Activated T-cell treated with anti-CD3 and anti-CD28 coated beads for 24 hours (primary cell): ENCODE measurements around the gene DIAPH3.

Source experiments
- DNase-seq: peaks from one replicate; pipeline ENCODE4 v3.0.0-alpha.2; 2020; ENCODE audit warnings: low read depth

The DIAPH3 gene

GRCh38 chr13:59710416-59710815 is 453.3 kb downstream of the DIAPH3 start:
- no peak for DNase-seq

DNA sequence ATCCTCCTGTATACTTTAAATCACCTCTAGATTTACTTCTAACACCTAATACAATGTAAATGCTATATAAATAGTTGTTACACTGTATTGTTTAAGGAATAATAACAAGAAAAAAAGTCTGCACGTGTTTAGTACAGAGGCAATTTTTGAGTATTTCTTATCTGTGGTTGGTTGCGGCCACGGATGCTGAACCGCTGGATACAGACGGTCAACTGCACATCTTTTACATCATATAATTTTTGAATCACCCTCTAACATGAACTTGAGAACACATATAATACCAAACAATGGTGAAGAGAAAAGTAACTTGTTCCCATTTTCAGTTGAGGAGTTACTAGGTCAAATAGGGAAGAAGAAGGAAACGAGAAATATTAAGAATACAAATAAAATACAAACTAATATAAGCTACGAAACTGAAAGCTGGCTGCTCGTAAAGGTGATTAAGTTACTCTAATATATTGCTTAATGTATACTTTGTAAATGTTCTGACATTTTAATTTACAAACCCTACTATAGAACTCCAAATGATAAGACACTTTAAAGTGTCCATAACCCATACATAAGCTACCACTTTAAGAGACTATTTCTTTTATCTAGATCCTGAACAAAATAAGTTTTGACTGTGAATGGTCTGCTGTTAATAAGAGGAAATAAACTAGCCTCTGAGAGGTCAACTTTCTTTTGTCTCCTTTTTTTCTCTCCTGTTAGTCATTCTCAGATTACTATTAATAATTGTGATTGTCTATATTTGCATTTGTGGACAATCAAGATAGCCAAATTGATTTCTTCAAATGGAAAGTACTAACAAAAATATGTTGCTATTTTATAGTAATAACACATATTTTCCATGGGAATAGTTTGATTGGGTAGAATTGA is 457.4 kb downstream of the DIAPH3 start:
- no peak for DNase-seq

DNA sequence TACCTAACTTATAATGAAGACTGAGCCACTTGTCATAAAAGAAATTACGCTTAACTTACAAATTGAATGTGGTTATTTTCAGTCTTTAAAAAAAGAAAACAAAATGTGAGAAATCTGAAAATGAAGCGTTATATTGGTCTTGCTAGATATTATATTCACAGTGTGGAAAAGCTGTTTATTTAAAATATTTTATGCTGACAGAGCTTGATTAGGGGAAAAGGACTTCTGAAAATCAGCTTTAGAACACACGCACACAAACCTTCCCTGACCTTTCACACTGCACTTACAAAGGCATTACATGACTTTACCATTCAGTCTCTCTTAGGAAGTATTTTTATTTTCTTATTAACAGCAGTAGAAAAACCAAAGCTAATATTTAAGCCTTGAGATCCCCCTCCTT is 461.5 kb downstream of the DIAPH3 start:
- DNase-seq: no peak

DNA sequence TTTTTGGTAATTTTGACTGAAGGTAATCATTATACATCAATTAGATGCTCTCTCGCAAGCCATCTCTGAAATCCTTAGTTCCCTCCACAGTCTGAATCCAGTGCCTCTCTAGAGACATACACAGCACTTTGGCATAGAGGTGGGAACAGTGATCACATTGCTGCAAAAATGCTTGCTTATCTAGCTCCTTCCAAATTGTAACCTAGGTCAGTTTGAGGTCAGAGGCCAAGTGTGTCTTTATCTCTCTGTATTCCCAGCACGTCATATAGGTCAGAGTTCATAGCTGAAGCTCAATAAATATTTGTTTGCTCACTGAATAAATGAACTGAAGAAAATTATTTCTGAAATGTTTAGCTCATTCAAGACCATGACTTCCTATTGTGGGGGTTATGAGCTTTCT is 462.5 kb downstream of the DIAPH3 start:
- no peak for DNase-seq

DNA sequence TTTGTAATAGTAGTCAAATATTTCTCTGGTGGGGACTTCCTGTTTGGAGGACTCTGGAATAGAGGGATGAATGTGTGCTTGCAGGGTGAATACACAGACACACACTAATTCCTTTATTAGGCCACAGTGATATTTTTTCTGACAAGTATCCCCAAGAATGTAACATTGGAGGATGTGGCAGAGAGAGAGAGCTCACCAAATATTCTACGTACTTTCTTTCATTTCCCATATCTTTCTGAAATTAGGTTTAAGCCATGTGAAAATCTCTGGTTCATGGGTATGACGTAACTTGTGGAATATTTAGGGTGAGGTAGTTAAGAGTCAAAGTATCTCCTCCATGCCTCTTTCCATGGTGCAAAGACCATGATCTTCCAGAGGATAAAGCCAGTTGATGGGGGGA is 463.4 kb downstream of the DIAPH3 start:
- DNase-seq: no peak

- no peak for DNase-seq
These were observed 467.5 kb downstream of the DIAPH3 start for GRCh38 chr13:59696271-59696670.

DNA sequence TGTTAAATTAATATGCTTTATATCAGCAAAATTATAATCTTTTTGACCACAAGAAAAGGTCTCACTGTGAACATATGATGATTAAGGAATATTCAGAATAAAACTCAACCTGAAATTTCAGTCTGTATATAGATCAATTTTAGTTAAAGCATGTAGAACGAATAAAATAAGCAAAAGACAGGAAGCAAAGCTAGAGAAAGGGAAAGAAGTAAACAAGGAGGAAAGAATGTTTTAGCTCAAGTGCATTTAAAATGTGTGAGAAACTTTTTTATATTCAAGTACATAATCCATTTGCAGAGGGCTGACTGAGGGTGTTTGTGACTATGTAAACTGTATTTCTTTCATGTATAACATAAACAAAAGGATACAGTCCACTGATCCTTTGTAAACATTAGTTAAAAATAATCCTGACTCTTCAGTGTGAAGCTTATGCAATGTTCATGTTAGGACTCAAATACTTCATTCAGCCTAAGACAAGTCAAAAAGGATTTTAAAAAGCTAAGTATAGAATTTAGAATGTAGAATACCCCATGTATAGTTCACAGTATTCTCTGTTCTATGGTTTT is 472.1 kb downstream of the DIAPH3 start:
- no peak for DNase-seq

DNA sequence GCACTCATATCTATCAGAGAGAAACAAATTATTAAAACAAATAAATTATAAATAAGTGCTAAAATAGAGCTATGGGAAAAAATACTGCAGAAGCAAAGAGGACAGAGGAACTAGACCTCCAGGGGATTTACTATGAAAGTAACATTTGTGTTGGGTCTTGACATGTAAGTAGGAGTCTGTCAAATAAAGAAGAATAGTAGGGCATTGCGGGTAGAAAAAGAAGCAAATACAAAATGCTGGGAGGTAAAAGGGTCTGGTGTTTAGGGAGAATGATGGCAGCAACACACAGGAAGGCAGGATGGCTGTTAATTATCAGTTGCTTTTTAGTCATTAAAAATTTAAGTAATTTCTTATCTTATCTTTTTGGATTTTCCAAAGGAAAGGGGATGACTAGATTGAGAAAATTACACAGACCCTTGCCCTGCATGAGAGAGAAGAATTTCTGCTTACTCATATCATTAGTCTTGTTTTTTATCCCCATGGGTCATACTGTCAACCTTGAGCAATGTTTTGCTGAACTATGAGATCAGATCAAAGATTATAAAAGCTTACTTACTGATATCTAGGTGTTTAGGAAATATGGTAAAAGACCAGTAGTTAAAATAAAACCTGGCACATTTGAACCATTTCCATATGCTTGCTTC is 472.7 kb downstream of the DIAPH3 start:
- DNase-seq: no peak

- DNase-seq: no peak
These were observed 474.7 kb downstream of the DIAPH3 start for GRCh38 chr13:59689057-59689456.

- DNase-seq: no peak
These were observed 476.8 kb downstream of the DIAPH3 start for GRCh38 chr13:59686798-59687394.

DNA sequence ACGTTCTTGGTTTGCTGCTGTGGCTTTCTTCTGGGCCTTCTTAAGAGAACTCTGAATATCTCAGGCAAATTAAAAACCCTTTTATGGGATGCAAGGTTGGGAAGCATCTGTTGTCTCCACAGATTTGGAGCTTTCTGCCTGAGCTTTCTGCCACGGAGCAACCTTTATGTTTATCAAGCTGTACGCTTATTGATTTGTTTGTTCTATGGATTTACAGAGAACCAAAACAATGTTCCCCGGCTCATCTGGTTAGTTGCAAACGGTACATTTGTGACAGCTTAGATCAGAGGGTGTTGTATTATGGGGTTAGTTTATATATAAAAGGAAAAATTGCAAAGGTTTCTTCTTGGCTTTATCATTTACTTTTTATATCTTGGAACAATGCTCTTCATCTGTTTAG is 479.6 kb downstream of the DIAPH3 start:
- no peak for DNase-seq

DNA sequence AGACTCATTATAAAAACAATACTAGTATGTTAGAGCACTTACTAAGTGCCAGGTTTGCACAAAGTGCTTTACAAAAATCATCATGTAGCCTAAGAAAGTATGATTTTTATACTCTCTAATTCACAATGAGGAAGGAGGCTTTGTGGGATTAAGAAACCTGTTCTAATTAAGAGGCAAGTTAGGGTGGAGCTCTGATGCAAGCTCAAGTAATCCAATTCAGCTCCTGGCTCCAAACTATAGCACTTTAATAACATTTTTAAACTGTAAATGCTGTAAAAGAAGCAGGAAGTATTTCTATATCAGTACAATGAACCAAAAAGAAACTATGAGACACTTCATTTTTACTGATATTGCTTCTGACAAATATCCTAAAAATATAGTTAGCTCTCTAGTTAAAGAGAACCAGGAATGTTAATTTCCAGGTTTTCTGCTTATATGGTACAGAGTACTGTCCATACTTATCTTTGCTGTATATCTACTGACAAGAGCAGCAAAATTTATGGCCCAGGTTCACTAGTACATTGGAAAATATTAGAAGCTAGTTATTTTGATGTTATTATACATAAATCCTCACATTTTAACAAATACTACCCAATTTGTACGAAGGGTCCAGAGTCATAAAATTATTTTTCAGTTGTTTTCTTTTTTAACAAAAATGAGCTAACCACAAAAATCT is 482.0 kb downstream of the DIAPH3 start:
- no peak for DNase-seq

DNA sequence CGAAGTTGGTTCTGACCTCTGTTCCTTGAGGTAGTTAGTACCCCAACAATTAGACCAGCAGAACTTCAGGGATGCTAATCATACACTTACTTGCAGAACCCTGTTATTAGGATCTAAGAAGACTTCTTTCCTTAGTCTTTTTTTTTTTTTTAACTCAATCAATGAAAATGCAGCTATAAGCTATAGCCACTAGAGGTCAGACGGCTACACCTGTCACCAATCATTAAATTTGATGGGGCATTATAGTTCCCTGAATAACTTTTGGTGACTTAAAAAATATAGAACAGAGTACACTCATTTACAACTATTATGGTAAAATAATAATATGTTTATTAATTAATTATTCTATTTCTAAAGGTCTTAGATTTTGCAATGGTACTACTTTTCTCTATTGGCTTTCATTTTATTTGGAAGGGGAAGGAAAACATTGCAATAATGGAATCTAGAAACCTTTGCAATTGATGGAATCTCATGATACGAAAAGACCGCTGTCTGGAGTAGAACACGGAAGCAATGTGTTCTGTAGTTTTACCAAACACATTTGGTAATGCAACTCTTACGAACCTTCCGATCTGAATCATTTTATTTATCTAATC is 483.2 kb downstream of the DIAPH3 start:
- DNase-seq: no peak

DNA sequence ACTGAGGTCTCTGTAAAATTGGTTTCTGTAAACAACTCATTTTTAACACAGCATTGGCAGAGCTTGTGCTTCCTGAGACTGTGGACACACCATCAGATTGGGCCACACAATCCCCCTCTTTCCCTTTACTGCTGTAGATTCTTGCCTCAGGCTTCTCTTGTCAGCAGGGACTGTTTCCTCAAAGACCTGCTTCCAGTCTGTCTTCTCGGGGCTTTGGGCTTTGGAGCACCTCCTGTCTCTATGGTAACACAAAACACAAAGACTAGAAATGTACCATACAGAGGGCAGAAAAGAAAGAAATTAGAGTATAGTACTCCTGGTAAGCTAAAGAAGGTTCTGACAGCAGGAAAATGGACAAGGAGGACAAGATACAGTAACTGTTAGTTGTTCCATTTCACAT is 484.5 kb downstream of the DIAPH3 start:
- no peak for DNase-seq

DNA sequence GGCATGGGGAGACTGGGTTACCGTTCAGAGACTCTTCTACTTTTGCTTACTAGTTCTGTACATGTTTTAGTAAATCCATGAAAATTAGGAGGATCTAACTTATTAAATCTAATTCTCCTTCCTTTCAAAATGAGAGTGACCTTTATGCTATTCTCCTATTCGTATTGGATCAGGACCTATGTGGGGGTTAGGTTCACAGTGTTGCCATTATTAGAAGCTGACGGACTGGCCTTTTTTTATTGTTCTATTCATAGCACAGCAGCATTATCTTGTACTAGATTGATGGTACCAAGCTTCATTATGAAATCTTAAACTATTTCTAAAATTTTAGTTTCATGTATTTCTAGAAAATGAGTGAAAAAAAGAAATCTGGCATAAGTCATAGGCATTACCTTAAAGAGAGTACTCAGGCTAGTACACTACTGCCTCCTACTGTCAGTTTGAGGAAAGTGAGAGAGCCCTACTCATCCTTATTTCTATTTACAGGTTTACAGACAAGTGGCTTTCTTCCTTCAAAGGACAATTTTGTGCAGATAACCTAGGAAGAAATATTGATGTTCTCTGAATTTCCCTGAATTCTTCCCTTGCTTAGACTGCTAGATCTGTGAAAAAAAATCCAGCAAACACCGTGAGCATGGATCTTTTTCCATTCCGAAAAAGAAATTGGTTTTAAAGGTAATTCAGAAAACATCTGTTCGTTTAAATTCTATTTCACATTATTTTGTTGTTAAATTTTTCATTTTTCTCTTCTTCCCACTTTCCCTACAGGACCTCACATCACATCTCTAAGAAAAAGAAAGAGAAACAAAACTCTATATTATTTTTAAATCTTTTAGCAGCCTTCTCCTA is 485.5 kb downstream of the DIAPH3 start:
- no peak for DNase-seq

GRCh38 chr13:59677430-59677829 is 486.3 kb downstream of the DIAPH3 start:
- no peak for DNase-seq

- DNase-seq: no peak
These were observed 489.1 kb downstream of the DIAPH3 start for GRCh38 chr13:59674616-59675015.

- no peak for DNase-seq
These were observed 490.4 kb downstream of the DIAPH3 start for GRCh38 chr13:59673286-59673685.

DNA sequence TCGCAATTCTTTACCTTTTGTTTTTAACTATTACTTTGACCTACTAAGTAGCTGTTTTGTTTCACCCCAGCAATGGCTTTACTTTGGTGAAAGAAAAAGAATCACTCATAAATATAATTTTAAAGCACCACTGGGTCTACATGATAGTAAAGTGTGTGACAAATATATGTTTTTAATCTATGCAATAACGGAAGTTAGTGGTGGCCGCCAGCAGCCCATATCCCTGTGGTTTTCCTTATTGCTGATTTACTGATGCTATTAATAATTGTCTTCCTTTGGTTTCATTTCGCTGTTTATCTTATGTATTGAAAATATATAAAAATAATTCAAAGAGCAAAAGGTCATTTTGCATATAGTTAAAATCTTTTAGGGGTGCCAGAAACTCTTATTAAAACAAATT is 491.3 kb downstream of the DIAPH3 start:
- DNase-seq: no peak

GRCh38 chr13:59671881-59672280 is 491.8 kb downstream of the DIAPH3 start:
- DNase-seq: no peak

GRCh38 chr13:59666504-59666903 is 497.2 kb downstream of the DIAPH3 start:
- DNase-seq: no peak
